ENCODE results near the gene CTNND2. TPM values are rescaled to one million over a fixed set of nuclear protein-coding genes. Genes with fewer than 3 reads are reported as not detected.

CTNND2 gene
- total RNA-seq, 1 donor from 2014 or later = 5.4 TPM

DNA sequence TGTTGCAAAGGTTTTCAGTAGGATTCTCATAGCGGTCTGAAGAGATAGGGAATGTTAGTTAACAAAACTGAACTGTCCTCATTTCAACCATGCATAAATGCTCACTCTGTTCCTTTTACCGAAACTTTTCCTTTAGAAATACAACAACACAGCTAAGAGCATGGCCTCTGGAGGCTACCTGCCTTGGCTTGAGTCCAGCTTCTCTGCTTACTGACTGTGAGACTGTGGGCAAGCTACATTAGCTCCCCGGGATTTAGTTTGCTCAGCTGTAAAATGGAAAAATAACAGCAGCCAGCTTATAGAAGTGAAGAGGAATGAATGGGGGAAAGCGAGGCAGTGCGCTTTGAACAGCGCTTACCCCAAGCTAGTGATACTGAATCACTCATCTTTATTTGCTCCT lies 635.4 kb downstream of the CTNND2 start:
- no peak for DNase-seq
- intact Hi-C loops (cut with micrococcal nuclease) = loop anchor here (10.0 kb wide), 1 partner anchor 356 kb away; no protein-coding TSS in a partner anchor
- ATAC-seq = no peak

DNA sequence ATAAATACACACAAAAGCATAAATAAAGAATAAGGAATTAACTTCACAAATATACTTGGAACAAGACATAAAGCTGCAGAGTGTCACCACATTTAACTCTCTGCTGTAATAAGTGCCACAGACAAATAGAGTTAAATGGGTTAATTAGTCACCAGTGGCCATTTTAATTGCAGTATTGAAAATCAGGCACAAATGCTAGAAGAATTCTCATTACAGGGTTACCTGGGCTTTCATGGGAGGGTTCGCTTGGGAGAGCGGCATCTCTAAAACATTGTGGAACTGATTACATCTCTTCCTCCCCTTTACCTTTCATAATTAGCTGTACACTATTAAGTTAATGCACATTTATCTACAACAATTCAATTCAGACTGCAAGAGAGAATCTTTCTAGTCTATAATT lies 637.9 kb downstream of the CTNND2 start:
- intact Hi-C loops (cut with micrococcal nuclease) = loop anchor here (10.0 kb wide), 1 partner anchor 358 kb away; no protein-coding TSS in a partner anchor
- no peak for DNase-seq
- no peak for ATAC-seq

DNA sequence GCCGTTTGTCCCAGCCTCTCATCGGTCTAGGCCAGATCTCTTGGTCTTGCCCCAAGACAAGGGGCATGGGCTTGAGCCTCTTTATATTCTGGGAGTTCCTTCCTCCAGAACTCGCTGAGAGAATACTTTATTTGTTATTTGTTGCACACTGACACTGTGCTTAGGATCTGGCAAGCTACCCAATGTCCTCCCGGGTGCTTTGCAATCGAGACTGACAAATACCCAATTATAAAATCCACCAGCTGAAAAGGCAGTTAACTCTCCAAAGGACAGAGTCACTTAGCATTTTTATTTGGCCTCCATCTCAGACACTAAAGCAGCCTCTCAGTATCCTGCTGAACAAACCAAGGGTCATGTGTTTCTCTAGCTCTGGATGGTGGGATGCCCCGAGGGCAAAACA lies 643.0 kb downstream of the CTNND2 start:
- DNase-seq (no peak), ATAC-seq (no peak)
- intact Hi-C loops (cut with micrococcal nuclease) = loop anchor here (10.0 kb wide), 1 partner anchor 364 kb away; no protein-coding TSS in a partner anchor

DNA sequence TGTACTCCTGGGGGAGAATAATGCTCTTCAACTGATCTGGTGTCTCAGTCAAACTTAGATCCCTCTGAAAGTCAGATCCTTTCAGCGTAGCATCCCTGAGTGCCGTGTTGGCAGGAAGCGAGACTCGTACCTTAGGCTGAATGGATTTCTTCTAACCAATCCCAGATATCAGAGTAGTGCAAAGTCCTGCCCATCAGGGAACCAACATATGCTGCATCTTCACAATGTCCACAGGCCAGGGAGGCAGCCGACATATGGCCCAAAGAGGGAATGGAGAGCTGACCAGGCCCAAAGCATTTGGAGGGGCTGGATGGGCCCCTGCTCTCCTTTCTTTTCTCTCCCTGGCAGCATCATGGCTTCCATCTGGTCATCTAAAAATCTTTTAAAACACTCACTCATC lies 646.2 kb downstream of the CTNND2 start:
- intact Hi-C loops (cut with micrococcal nuclease) = no loop called here
- ATAC-seq = no peak
- no peak for DNase-seq

DNA sequence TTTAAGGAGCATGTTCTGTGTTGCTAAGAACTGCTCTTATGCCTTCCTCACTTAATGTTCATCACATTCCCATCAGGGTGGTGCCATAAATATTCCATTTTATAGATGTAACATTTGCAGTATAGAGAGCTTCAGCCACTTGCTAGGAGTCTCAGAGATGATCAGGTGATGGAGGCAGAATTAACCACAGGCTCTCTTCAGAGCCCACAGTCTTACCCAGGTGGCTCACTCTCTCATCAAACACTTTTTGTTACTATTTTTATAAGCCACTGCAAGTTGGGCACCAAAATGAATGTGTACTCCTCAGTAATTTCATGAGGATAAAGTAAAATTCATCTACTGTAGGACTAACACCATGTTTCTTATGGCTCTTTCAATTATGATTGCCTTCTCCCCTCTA lies 651.7 kb downstream of the CTNND2 start:
- no peak for ATAC-seq
- DNase-seq = no peak
- intact Hi-C loops (cut with micrococcal nuclease) = no loop called here

DNA sequence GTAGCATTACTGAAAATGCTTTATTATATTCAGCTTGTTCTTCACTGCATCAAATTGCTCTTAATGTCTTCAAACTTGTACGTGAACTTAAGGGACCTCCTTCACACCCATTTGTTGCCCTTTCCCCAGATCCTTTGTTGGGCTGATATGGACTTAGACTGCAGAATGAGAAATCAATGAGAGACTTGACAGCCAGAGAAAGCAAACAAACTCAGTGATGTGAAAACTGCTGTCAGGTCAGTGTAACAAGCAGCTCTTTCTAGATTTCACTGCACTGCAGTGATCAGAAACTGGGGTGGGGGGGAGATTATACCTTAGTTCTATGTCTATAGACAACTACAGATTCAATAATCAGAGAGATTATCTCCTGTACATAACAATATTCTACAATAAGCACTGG lies 652.2 kb downstream of the CTNND2 start:
- intact Hi-C loops (cut with micrococcal nuclease) = no loop called here
- DNase-seq (no peak), ATAC-seq (no peak)

DNA sequence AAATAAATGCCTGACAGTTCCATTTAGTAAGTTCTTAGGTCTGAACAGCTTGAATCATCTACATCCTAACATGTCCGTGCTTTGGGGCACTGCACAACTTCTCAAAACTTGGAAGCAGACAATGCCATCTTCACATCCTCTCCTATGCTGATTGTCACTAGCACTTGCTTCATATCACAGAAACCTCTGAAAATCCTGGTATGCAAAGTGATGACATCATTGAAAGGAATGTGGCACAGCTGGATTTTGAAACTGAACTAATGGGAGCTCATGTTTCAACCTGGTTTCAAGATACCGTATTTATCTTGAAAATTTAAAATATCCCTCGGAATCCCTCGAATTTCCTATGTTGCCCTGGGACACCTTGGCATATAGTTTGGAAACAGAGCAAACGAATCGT lies 653.0 kb downstream of the CTNND2 start:
- ATAC-seq (no peak), DNase-seq (no peak)
- intact Hi-C loops (cut with micrococcal nuclease) = no loop called here

DNA sequence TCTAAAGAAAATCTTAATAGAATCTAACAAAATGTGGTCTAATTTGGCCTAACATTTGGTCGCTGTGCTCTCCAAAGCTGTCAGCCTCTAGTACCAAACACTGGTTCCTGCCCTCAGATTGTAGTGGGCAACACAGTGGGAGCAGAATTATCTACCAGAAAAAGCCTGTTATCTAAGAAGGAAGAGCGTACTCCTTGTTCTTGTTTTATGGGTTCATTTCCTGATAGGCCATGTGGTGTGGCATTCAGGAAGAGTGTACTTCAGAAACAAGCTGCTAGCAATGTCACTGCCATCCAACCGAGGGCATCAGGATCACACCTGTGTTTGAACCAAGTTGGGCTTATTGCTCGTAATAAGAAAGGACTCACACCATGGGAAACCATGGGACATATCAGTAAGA lies 655.3 kb downstream of the CTNND2 start:
- no peak for DNase-seq
- no peak for ATAC-seq

DNA sequence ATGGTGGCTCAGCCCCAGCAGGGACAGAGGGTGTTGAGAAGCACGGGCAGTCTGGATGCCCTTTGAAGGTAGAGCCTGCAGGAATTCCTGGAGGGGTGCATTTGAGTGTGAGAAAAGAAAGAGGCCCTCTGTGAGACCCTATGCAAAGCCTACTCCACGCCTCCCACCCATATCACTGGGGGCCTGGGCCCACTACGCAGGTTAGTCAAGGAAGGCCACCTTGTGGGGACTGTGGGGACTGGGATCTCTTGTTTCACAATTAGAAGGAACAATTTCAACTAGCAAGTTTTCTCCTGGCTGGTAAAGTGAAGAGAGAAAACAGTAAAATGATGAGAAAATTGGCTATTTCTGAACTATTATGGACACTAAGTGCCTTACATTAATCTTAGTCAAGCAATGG lies 657.0 kb downstream of the CTNND2 start:
- no peak for DNase-seq
- ATAC-seq = no peak
- intact Hi-C loops (cut with micrococcal nuclease) = no loop called here

More for the DNA sequence above, 655.3 kb downstream of the CTNND2 start:
- intact Hi-C loops (cut with micrococcal nuclease) = no loop called here

DNA sequence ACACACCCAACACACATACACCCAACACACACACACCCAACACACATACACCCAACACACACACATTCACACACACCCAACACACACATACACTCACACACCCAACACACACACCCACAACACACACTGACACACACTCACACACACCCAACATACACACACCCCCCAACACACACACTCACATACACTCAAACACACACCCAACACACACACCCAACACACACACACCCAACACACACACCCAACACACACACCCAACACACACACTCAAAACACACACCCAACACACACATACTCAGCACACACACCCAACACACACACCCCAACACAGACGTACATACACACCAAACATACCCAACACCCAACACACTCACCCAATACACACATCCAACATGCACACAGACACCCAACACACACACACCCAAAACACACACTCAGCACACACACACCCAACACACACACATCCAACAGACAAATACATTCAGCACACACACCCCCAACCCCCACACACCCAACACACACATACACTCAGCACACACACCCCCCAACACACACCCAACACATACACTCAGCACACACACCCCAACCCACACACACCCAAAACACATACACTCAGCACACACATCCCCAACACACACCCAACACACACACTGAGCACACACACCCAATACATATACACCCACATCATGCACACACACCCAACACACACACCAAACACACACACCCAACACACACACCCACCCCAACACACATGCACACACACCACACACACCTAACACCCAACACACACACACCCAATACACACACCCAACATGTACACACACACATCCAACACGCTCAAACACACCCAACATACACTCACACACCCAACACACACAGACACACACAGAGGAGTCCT lies 663.7 kb downstream of the CTNND2 start:
- intact Hi-C loops (cut with micrococcal nuclease) = no loop called here
- ATAC-seq (no peak), DNase-seq (no peak)

DNA sequence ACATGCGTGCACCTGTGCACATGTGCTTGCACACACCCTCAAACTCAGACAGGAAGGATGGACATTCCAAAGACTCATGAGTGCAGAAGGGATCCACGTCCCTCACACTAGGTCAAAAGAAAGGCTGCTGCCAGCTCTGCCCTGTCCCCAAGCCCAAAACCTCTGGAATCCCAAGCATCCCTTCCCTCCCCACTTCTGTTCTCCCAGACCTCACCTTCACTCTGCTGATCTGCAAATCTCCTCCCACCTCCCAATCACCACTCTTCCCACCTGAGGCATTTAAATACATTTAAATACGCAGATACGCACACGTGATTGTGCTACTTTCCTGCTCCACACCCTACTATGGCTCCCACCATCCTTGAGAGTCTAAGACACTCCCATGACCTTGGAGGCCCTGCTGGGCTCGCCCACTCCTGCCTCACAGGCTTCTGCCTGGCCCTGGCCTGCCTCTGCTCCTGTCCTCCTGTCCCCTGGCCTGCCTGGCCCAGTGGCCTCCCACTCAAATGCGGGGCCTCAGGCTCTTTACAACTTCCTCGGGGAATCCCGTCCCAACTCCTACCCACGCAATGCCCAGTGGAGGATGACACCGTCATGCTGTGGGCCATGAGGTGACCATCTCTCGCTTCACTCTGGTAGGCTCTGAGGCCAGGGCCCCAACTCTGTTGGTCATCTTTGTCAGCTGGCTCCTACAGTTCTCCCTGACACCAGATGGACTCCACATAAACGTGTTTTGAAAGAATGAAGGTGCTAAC lies 664.8 kb downstream of the CTNND2 start:
- ATAC-seq (no peak), DNase-seq (no peak)
- intact Hi-C loops (cut with micrococcal nuclease) = no loop called here

DNA sequence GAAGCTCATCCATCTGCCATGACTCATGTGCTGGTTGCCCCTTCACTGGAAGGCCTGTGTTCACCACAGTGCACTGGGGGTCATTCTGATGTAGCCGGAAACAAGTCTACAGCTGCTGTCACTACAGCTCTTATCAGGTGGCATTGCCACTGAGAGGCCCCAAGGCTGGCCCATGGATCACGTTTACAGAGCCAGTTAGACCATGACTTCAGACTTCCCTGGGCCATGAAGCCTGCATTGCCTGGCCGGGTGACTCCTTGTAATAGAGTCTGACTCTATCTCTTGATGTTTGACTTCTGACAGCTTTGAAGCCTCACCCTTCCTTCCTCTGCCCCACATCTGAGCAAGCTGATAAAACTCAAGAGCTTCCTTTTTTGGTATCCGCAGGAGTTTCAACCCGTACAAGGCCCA lies 669.7 kb downstream of the CTNND2 start:
- DNase-seq (no peak), ATAC-seq (peak; percentile 95)
- intact Hi-C loops (cut with micrococcal nuclease) = no loop called here

DNA sequence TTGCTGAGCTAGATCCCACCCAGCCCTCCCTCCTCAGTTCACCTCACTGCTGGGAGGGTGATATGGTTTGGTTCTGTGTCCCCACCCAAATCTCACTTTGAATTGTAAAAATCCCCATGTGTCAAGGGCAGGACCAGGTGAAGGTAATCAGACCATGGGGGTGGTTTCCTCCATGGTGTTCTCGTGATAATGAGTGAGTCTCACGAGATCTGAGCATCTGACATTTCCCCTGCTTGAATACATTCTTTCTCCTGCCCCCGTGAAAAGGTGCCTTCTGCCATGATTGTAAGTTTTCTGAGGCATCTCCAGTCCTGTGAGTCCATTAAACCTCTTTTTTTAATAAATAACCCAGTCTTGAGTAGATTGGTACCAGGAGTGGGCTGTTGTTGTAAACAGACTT lies 673.4 kb downstream of the CTNND2 start:
- intact Hi-C loops (cut with micrococcal nuclease) = no loop called here
- ATAC-seq = no peak
- DNase-seq = no peak

DNA sequence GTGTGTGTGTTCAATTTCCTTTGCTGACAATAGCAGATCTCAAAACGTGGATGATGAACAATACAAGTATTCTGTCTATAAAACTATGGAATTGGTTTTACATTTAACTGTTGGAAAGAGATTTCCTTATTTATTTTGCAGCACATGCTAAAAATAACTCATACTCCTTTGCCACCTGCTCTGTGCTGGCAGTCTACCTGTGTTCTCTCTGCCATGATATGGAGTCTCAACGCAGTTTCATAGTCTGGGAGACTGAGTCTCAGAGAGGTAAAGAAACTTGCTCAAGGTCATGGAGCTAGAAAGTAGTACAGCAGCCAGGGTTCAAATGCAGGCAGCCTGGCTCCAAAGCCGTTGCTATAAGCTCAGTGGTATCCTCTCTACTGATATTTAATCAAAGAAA lies 677.2 kb downstream of the CTNND2 start:
- DNase-seq (no peak), ATAC-seq (no peak)
- intact Hi-C loops (cut with micrococcal nuclease) = no loop called here

DNA sequence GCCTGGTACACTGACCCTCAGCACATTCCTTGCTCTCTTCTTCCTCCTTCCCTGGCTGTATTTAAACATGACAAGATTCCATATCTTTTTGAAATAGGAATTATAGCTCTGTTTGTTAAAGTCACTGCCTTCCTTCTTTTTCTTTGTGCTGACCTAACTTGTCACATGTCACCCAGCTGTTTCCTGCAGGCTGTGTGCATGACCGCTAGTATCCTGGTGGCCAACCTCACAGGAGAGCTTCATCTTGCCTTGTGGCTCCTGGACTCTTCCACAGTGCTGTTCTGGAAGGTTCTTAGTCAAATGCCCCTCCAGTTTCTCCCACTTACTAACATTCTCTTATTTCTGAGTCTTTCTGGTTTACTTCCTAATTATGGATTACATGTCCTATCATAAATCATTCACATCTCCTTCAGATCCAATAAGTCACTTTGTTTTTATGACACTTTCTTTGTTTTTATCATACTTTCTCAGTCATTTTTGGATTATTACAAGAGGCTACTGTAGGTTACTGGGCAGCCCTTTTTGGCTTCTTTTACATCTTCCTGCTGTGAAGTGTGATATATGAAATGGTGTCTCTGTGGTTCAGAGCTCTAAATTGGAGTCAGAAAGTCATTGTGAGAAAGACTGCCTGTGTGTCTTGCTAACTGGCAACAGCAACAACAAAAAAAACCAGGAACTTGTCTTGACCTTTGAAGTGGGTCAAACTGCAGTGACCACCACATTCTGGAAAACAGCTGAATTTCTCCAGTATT lies 679.6 kb downstream of the CTNND2 start:
- no peak for ATAC-seq
- DNase-seq = no peak
- intact Hi-C loops (cut with micrococcal nuclease) = no loop called here

DNA sequence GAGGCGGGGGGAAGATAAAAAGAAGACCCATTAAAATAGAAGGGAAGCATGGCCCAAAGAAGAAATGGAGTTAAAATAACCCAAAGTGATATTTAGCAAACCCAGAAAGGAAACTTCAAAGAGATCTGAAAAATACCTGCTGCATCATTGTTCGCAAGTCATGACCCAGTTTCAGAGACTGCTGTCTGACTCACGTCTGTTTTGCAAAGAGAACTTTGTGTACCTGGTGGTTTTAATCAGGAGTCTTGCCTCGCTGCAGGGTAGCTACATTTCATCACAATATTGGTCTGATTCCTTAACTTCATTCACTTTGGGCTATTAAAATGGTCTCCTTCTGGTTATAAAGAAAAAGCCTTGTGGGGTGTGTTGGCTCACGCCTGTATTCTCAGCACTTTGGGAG lies 682.1 kb downstream of the CTNND2 start:
- ATAC-seq (no peak), DNase-seq (no peak)
- intact Hi-C loops (cut with micrococcal nuclease) = no loop called here

DNA sequence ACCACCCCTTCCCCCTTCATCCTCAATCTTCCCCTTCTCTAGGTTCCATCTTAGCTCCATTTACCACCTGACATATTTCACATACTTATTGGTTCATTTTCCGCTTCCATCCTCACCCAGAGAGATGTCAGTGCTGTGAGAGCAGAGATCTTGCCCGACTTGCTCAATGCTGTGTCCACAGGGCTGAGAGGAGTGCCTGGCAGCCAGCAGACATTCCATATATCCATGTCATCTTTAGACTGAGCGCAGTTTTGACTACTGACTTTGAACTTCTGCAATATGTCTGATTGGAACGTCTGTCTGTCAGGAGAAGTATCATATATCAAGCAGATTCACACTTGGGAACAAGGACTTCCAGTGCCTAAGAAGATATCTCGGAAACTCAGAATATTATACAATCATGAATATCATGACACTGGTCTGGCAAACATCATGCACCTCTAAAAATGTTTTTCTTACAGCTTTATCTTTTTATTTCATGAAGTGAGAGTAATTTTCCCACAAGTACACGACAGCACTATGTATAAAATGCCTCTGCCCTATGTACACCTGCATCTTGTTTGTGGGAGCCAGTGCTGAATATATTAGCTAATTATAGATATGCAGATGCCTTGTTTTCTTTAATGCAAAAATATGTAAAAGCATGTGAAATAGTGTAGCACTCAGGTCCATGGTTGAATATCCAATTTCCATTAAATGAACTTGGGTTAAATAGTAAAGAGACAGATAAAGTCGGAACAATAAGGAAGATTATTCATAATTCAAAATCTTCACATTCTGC lies 689.2 kb downstream of the CTNND2 start:
- no peak for DNase-seq
- intact Hi-C loops (cut with micrococcal nuclease) = no loop called here
- ATAC-seq = no peak

DNA sequence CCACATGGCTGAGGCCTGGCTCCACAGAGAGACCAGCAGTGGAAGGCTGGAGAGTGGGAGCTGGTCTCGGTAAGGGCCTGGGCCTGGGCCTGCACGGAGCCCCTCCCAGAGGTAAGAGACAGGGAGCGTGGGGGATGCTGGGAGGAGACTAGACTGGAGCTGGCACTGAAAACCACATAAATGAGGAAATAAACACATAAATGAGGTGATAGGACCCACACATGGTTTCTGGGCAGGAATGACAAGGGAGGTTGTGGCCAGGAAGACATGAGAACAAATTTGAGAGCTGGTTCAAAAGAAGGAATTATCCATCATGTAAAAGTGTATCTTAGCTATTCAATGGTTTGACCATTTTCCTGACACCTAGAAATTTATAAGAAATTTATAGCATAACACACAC lies 691.5 kb downstream of the CTNND2 start:
- intact Hi-C loops (cut with micrococcal nuclease) = no loop called here
- ATAC-seq = no peak
- DNase-seq = no peak

DNA sequence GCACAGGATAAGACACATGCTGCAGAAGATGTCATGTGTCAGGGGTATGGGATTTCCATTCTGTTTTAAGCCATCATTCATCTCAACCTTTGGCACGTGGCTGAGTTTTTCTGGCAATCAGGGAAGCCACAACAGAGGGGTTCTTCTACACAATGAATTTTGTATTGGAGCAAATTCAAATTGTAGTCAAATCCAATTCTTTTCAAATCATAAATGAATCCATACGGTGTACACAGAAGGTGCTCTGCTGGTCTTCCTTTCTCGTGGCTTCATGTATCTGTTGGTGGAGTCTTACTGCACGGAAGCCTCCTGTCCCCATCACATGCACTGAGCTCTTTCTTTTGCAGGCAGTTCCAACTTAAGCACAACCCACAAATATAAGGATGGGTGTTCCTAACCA lies 706.5 kb downstream of the CTNND2 start:
- intact Hi-C loops (cut with micrococcal nuclease) = no loop called here
- DNase-seq (no peak), ATAC-seq (no peak)

Data from left ventricle myocardium superior (tissue), 1 donor.